Right hindlimb (tissue), 1 donor: Measurements from ENCODE around the gene ALK.
A peak's percentile ranks its signal among the peaks of the same experiment; 100 is the strongest.

Experiments used
- DNase-seq: peaks from one replicate; pipeline ENCODE4 v3.0.0-alpha.2; 2018

Gene ALK

GRCh38 chr2:29603341-29603740 lies 318.0 kb downstream of the ALK start:
- no peak for DNase-seq

- DNase-seq: no peak
Observed at GRCh38 chr2:29601872-29602271, 319.5 kb downstream of the ALK start.

- DNase-seq: no peak
Observed at GRCh38 chr2:29601321-29601720, 320.1 kb downstream of the ALK start.

- DNase-seq: no peak
Observed at GRCh38 chr2:29599946-29600345, 321.4 kb downstream of the ALK start.

- DNase-seq: no peak
Observed at GRCh38 chr2:29598978-29599377, 322.4 kb downstream of the ALK start.

GRCh38 chr2:29597035-29597434 lies 324.4 kb downstream of the ALK start:
- no peak for DNase-seq

- DNase-seq: no peak
Observed at GRCh38 chr2:29596584-29596983, 324.8 kb downstream of the ALK start.

- DNase-seq: no peak
Observed at GRCh38 chr2:29591600-29591999, 329.8 kb downstream of the ALK start.

GRCh38 chr2:29590211-29590610 lies 331.2 kb downstream of the ALK start:
- no peak for DNase-seq

- DNase-seq: no peak
Observed at GRCh38 chr2:29589440-29590103, 331.8 kb downstream of the ALK start.

GRCh38 chr2:29587402-29588190 lies 333.8 kb downstream of the ALK start:
- no peak for DNase-seq

- DNase-seq: no peak
Observed at GRCh38 chr2:29586919-29587318, 334.5 kb downstream of the ALK start.

- DNase-seq: no peak
Observed at GRCh38 chr2:29583548-29584156, 337.7 kb downstream of the ALK start.

- DNase-seq: no peak
Observed at GRCh38 chr2:29583104-29583503, 338.3 kb downstream of the ALK start.

GRCh38 chr2:29582062-29582461 lies 339.3 kb downstream of the ALK start:
- no peak for DNase-seq

GRCh38 chr2:29580223-29580622 lies 341.2 kb downstream of the ALK start:
- peak; percentile 44 for DNase-seq

- no peak for DNase-seq
Observed at GRCh38 chr2:29579495-29580169, 341.8 kb downstream of the ALK start.

- DNase-seq: no peak
Observed at GRCh38 chr2:29578084-29578598, 343.2 kb downstream of the ALK start.

- no peak for DNase-seq
Observed at GRCh38 chr2:29576231-29576630, 345.2 kb downstream of the ALK start.

GRCh38 chr2:29575370-29575890 lies 346.0 kb downstream of the ALK start:
- no peak for DNase-seq

GRCh38 chr2:29573612-29574011 lies 347.8 kb downstream of the ALK start:
- no peak for DNase-seq

- DNase-seq: no peak
Observed at GRCh38 chr2:29573147-29573546, 348.2 kb downstream of the ALK start.

GRCh38 chr2:29570539-29570938 lies 350.8 kb downstream of the ALK start:
- no peak for DNase-seq
